A549 treated with DMSO at 1 μM for 4 hours (cell line): Measurements from ENCODE around the gene PEX26. TPM values are rescaled to one million over a fixed set of nuclear protein-coding genes. Genes with fewer than 3 reads are reported as not detected.

ENCODE experiments used
- total RNA-seq: library from RNA; stranded (reverse); fragments of 200-300 nt; extraction: Qiagen RNA extraction; gene quantifications from 5 replicates; pipeline ENCODE4 v1.2.3, GENCODE V29; 2022; ENCODE audit warnings: low read depth

The PEX26 gene
- 8.2 to 12.9 TPM (median 11.4 TPM) in 5 replicates for total RNA-seq

DNA sequence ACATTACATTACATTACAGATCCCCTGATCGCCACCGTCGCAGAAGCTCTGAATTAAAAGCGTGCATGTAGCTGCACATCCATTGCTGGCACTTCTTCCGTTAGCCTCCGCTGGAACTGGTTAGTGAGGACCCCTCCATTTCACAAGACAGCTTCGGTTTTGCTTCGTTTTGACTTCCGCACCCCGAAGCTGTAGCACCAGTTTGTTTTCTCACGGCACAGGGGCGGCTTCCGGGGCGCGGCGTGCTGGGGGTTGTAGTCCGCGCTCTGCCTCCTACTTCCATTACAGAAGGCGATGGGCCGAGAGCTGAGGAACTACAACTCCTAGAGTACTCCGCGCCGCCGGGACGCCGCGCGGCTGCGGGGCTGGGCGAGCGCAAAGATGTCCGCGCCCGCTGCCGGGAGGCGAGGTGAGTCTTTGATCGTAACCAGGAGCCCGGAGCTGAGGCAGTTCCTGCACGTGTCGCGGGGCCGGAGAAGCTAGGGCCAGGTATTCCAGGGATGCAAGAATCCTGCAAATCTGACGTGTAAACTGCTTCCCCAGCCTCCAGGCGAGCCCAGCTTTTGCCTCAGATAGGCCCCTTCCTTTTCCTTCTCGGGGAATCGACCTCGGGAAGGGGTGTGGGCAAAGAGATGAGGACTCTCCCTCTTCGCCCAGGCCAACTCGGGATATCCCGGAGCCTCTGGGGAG is at the start of gene PEX26:
Gene PEX26, plus strand, starts transcription at position 352 of the 690 bp plus-strand sequence. CDS start 387 bp downstream, outside the sequence.

GRCh38 chr22:18110194-18110953 is 32.6 kb downstream of the PEX26 start, which contains the start of gene TUBA8:
Gene TUBA8 (plus strand): TSS chr22:18110809. CDS start chr22:18110866, 57 bp downstream.

Other genes with a start within 250 kb of the PEX26 start
- 26.6 to 41.0 TPM (median 35.6 TPM) in 5 replicates for gene MICAL3, start 53.4 kb upstream of the PEX26 start, total RNA-seq
- 0.52 to 0.91 TPM (median 0.74 TPM) in 5 replicates for gene TUBA8, start 32.8 kb downstream of the PEX26 start, total RNA-seq
- 4.0 to 5.6 TPM (median 5.2 TPM) in 5 replicates for gene USP18, start 72.2 kb downstream of the PEX26 start, total RNA-seq